Activated naive CD4-positive, alpha-beta T cell treated with Interleukin-2 at 50 U/mL for 16 hours (primary cell): ENCODE data around the gene ZDHHC11.
"Not testable (repeated sequence)": the region's sequence is repeated elsewhere in the genome, so short reads cannot be mapped to it uniquely, and the experiment has no call there.

Source experiments
- DNase-seq: peaks from one replicate; pipeline ENCODE4 v3.0.0-alpha.2; 2020

ZDHHC11 gene

GRCh38 chr5:774304-774703 is 76.5 kb downstream of the ZDHHC11 start:
- DNase-seq = not testable (repeated sequence)

- no peak for DNase-seq
Observed at GRCh38 chr5:773517-774264, 77.1 kb downstream of the ZDHHC11 start.

- not testable (repeated sequence) for DNase-seq
Observed at GRCh38 chr5:772931-773330, 77.9 kb downstream of the ZDHHC11 start.

GRCh38 chr5:772547-772890 is 78.3 kb downstream of the ZDHHC11 start:
- not testable (repeated sequence) for DNase-seq

- DNase-seq = not testable (repeated sequence)
Observed at GRCh38 chr5:771841-772546, 78.8 kb downstream of the ZDHHC11 start.

GRCh38 chr5:771087-771781 is 79.6 kb downstream of the ZDHHC11 start:
- DNase-seq = not testable (repeated sequence)

GRCh38 chr5:770585-770984 is 80.2 kb downstream of the ZDHHC11 start:
- DNase-seq = not testable (repeated sequence)

GRCh38 chr5:769485-770145 is 81.2 kb downstream of the ZDHHC11 start:
- DNase-seq = not testable (repeated sequence)

GRCh38 chr5:766666-767431 is 83.9 kb downstream of the ZDHHC11 start:
- peak; percentile 2 for DNase-seq

GRCh38 chr5:765948-766631 is 84.7 kb downstream of the ZDHHC11 start:
- no peak for DNase-seq

GRCh38 chr5:763998-764781 is 86.6 kb downstream of the ZDHHC11 start:
- DNase-seq = peak; percentile 7

- DNase-seq = peak; percentile 1
Observed at GRCh38 chr5:763397-763796, 87.4 kb downstream of the ZDHHC11 start.

- DNase-seq = peak; percentile 3
Observed at GRCh38 chr5:762996-763395, 87.8 kb downstream of the ZDHHC11 start.

- no peak for DNase-seq
Observed at GRCh38 chr5:761854-762710, 88.7 kb downstream of the ZDHHC11 start.

GRCh38 chr5:761059-761771 is 89.6 kb downstream of the ZDHHC11 start:
- no peak for DNase-seq

GRCh38 chr5:760363-761058 is 90.3 kb downstream of the ZDHHC11 start:
- no peak for DNase-seq

- DNase-seq = no peak
Observed at GRCh38 chr5:759781-760362, 90.9 kb downstream of the ZDHHC11 start.

GRCh38 chr5:759111-759751 is 91.6 kb downstream of the ZDHHC11 start:
- DNase-seq = peak; percentile 83
